ENCODE data around the gene SCUBE1. TPM values are rescaled to one million over a fixed set of nuclear protein-coding genes. Genes with fewer than 3 reads are reported as not detected.

The SCUBE1 gene
- total and polyA plus RNA-seq, 2 donors (not counting 3 experiments of a cell fraction or from before 2014, with no cell fraction given), result 0.07 TPM; not detected in 1

- FAIRE-seq (no peak), DNase-seq (ENCODE audit: low read depth, low spot score) (no peak)
- Histone ChIP-seq H3K4me1 (ENCODE audit: control insufficient read depth, extremely low read depth, insufficient read depth, low read length) (no peaks in the 10 kb centered on the region), H3K9me1 (replicated peaks; ENCODE audit: control insufficient read depth, extremely low read depth, insufficient read depth, low read length) (no peaks in the 10 kb centered on the region), H3K9me3 (replicated peaks; ENCODE audit: control insufficient read depth, insufficient read depth, low read length) (no peaks in the 10 kb centered on the region), H3K36me3 (ENCODE audit: control insufficient read depth in 2 of 2, extremely low read depth in 1 of 2, insufficient read depth in 2 of 2, low read length in 2 of 2) (no peaks in the 10 kb centered on the region), H3K4me3 (replicated peaks in 1 of 3; ENCODE audit: insufficient read depth in 1 of 3, low read depth in 1 of 3, low read length in 3 of 3) (no peak overlapping the region), H2AFZ (ENCODE audit: low read depth, low read length) (no peak overlapping the region), H3K27me3 (ENCODE audit: control insufficient read depth in 2 of 2, insufficient read depth in 2 of 2, low read length in 2 of 2) (no peaks in the 10 kb centered on the region), H3K4me2 (ENCODE audit: insufficient read depth, low read length) (no peak overlapping the region), H3K9ac (replicated peaks; ENCODE audit: extremely low read depth, insufficient read depth, low read length) (no peak overlapping the region), H4K20me1 (replicated peaks; ENCODE audit: control insufficient read depth, extremely low read depth, insufficient read depth, low read length) (no peaks in the 10 kb centered on the region), H3K79me2 (ENCODE audit: control insufficient read depth, insufficient read depth, low read length) (no peaks in the 10 kb centered on the region), H3K27ac (ENCODE audit: insufficient read depth, low read depth, low read length) (no peak overlapping the region)
- dilution Hi-C loops (cut with MboI; ENCODE audit: extremely low pct_ligation_motif_present, low sequenced_read_pairs) (no loop called here), intact Hi-C loops (cut with micrococcal nuclease) (no loop called here)
- CTCF ChIA-PET, result interaction anchor here (0.9 to 1.9 kb wide), 2 partner anchors 15 to 17 kb away, joined by 3 to 4 read pairs; no protein-coding TSS in a partner anchor
- no TSS peak for BruUV-seq (replicated peaks)
- TF ChIP-seq JUN (IDR thresholded peaks at IDR 0.05; ENCODE audit: borderline replicate concordance, insufficient read depth, insufficient read length, low read depth) (no peak), POLR2AphosphoS5 (IDR thresholded peaks at IDR 0.05; ENCODE audit: insufficient read depth, low read depth, low read length) (no peak), MYC (IDR thresholded peaks at IDR 0.05; ENCODE audit: low read depth, low read length) (no peak), CTCF (IDR thresholded peaks at IDR 0.05; ENCODE audit: extremely low read depth in 1 of 2, insufficient read depth in 1 of 2, low read depth in 1 of 2, low read length in 2 of 2) (no peak), GATA2 (IDR thresholded peaks at IDR 0.05; ENCODE audit: insufficient read depth, insufficient read length, low read depth, low read length) (no peak), FOS (IDR thresholded peaks at IDR 0.05; ENCODE audit: borderline replicate concordance, insufficient read depth, low read length) (no peak)
- TF ChIP-seq, protein P1, sequence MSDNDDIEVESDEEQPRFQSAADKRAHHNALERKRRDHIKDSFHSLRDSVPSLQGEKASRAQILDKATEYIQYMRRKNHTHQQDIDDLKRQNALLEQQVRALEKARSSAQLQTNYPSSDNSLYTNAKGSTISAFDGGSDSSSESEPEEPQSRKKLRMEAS (IDR thresholded peaks at IDR 0.05; ENCODE audit: insufficient read depth, insufficient read length), result no peak
- POLR2A ChIA-PET, result no interaction called here
Measured at GRCh38 chr22:43213051-43213450, 130.1 kb downstream of the SCUBE1 start.

Data from endothelial cell of umbilical vein (primary cell).